ENCODE results near the gene ARHGAP5.

GRCh38 chr14:32195636-32196035 is 118.5 kb downstream of the ARHGAP5 start:
- TF ChIP-seq POLR2A (IDR thresholded peaks at IDR 0.05) (no peak), CTCF (IDR thresholded peaks at IDR 0.05) (no peak), EP300 (IDR thresholded peaks at IDR 0.05) (no peak)
